Karpas-422 (cell line): ENCODE data around the gene TMED10. TPM values are rescaled to one million over a fixed set of nuclear protein-coding genes. Genes with fewer than 3 reads are reported as not detected.

Experiments used
- DNase-seq: peaks from one replicate; pipeline ENCODE4 v3.0.0-alpha.2; 2015
- H2AFZ ChIP-seq: fragments of 200-600 bp; sonication (generic); 2 replicates; pipeline ENCODE4 v1.6.1; 2014; ENCODE audit warnings: antibody characterized with exemption, low read length, mixed read lengths
- H3K27ac ChIP-seq: fragments of 200-600 bp; sonication (generic); 2 replicates; pipeline ENCODE4 v1.5.1; 2014; ENCODE audit warnings: mild to moderate bottlenecking, low read length, moderate library complexity
- H3K27me3 ChIP-seq: fragments of 200-600 bp; sonication (generic); 2 replicates; pipeline ENCODE4 v1.6.1; 2014; ENCODE audit warnings: low read length, mixed read lengths
- H3K36me3 ChIP-seq: fragments of 200-600 bp; sonication (generic); 2 replicates; pipeline ENCODE4 v1.6.1; 2014; ENCODE audit warnings: low read length, mixed read lengths; ENCODE audit not compliant: insufficient read depth
- H3K4me1 ChIP-seq: fragments of 200-600 bp; sonication (generic); 2 replicates; pipeline ENCODE4 v1.6.1; 2014; ENCODE audit warnings: mild to moderate bottlenecking, low read length, mixed read lengths
- H3K4me2 ChIP-seq: fragments of 200-600 bp; sonication (generic); 2 replicates; pipeline ENCODE4 v1.6.1; 2014; ENCODE audit warnings: low read length, low read depth, mild to moderate bottlenecking; ENCODE audit not compliant: poor library complexity, severe bottlenecking
- H3K4me3 ChIP-seq: fragments of 200-600 bp; sonication (generic); 2 replicates; pipeline ENCODE4 v1.5.1; 2014; ENCODE audit warnings: mild to moderate bottlenecking, antibody characterized with exemption, low read length, mixed read lengths
- H3K79me2 ChIP-seq: fragments of 200-600 bp; sonication (generic); 2 replicates; pipeline ENCODE4 v1.6.1; 2014; ENCODE audit warnings: mild to moderate bottlenecking, low read length, mixed read lengths
- H3K9ac ChIP-seq: fragments of 200-600 bp; sonication (generic); 2 replicates; pipeline ENCODE4 v1.6.0; 2014; ENCODE audit warnings: low read length
- H3K9me2 ChIP-seq: fragments of 200-600 bp; sonication (generic), shearing (Covaris generic); replicated peaks from 2 replicates; pipeline ENCODE4 v1.6.0; 2014; ENCODE audit warnings: mild to moderate bottlenecking, low read length, moderate library complexity; ENCODE audit not compliant: insufficient read depth
- H3K9me3 ChIP-seq: fragments of 300-700, 200-600 bp; sonication (generic); 2 replicates; pipeline ENCODE4 v1.6.1; 2014; ENCODE audit warnings: low read length, mixed read lengths
- H4K20me1 ChIP-seq: fragments of 200-600 bp; sonication (generic); 2 replicates; pipeline ENCODE4 v1.6.1; 2014; ENCODE audit warnings: mild to moderate bottlenecking, antibody characterized with exemption, low read length, low read depth; ENCODE audit not compliant: insufficient read depth
- total RNA-seq: library from RNA; depleted of rRNA; stranded (reverse); fragments of >200 nt; shearing (Covaris generic); gene quantifications from 2 replicates; pipeline ENCODE4 v1.2.3, GENCODE V29; 2014; ENCODE audit warnings: low replicate concordance; rRNA removed

Gene TMED10
- 104 and 349 TPM in 2 replicates for total RNA-seq

- Histone ChIP-seq H3K36me3 (no peaks in the 10 kb centered on the region), H3K9me2 (no peaks in the 10 kb centered on the region), H3K79me2 (peaks cover 47% of the 10 kb centered on the region), H3K4me1 (peaks cover 27% of the 10 kb centered on the region), H3K4me3 (peak within 1 kb of the TSS; percentile 81), H2AFZ (peak within 1 kb of the TSS; percentile 96), H3K27ac (peak within 1 kb of the TSS; percentile 83), H3K9me3 (no peaks in the 10 kb centered on the region), H3K4me2 (peak within 1 kb of the TSS; percentile 72), H4K20me1 (peaks cover 14% of the 10 kb centered on the region; the same call in 1 of the 2 replicates), H3K27me3 (no peaks in the 10 kb centered on the region), H3K9ac (peak within 1 kb of the TSS; percentile 81)
- DNase-seq: peak; percentile 98
Observed at GRCh38 chr14:75176142-75176820, at the start of gene TMED10. TSS of gene TMED10 (minus strand) at chr14:75176612. CDS start at chr14:75176579, 33 bp downstream.

DNA sequence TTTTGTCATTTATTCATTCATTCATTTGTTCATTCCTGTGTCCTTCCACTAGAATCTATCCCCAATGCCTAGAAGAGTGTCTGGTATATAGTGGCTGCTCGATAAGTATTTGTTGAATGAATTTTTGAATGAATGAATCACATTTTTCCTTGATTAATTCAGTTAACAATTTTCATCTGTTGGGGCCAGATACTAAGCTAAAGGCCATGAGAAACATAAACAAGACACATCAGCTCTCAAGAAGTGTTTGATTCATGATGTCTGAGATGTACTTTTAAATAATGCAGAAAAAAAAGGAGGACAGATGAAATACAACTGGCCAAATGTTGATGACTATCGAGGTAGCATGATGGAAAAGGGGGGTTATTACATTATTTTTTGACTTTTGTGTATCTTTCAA is 48.1 kb upstream of the TMED10 start:
- Histone ChIP-seq H3K4me3 (no peak overlapping the region), H3K9me2 (no peaks in the 10 kb centered on the region), H4K20me1 (no peaks in the 10 kb centered on the region), H3K79me2 (no peaks in the 10 kb centered on the region), H3K9me3 (no peaks in the 10 kb centered on the region), H3K36me3 (no peaks in the 10 kb centered on the region), H3K9ac (no peak overlapping the region), H3K27ac (no peak overlapping the region), H3K4me2 (no peak overlapping the region), H3K4me1 (peaks cover 16% of the 10 kb centered on the region), H3K27me3 (no peaks in the 10 kb centered on the region), H2AFZ (no peak overlapping the region)
- no peak for DNase-seq

GRCh38 chr14:75223664-75224154 is 47.3 kb upstream of the TMED10 start:
- H3K79me2 ChIP-seq: no peaks in the 10 kb centered on the region
- no peaks in the 10 kb centered on the region for H3K27me3 ChIP-seq
- peak; percentile 59 for DNase-seq
- no peak overlapping the region for H3K4me3 ChIP-seq
- H3K9ac ChIP-seq: no peak overlapping the region
- no peak overlapping the region for H3K4me2 ChIP-seq
- H2AFZ ChIP-seq: no peak overlapping the region
- H3K36me3 ChIP-seq: no peaks in the 10 kb centered on the region
- H3K9me3 ChIP-seq: no peaks in the 10 kb centered on the region
- no peaks in the 10 kb centered on the region for H4K20me1 ChIP-seq
- H3K9me2 ChIP-seq: no peaks in the 10 kb centered on the region
- no peak overlapping the region for H3K27ac ChIP-seq
- peaks cover 16% of the 10 kb centered on the region for H3K4me1 ChIP-seq

DNA sequence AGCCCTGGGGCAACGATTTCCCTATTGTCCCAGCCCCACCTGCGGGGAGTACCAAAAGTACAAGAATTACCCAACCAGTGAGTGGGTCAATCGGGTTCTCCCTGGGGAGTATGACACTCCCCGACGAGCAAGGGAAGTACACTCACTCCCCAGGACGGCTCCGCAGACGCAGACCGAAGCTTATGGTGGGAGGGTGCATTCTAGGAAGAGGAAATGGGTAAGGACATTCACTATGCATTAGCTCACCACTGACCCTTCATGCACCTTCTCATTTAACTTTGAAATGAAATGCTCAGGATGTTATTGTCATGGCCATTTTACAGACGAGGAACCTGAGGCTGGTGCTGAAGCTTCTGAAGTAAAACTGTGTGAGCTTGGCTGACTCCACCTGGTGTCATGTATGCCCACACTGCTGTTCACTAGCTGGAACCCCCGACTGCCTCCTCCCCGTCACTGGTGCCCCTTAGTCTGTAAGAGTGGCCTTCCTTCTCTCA is 45.8 kb upstream of the TMED10 start:
- Histone ChIP-seq H4K20me1 (no peaks in the 10 kb centered on the region), H3K4me3 (no peak overlapping the region), H2AFZ (0 out of 2 replicates have a peak overlapping the region, but pooled peaks have one; percentile 1), H3K27me3 (no peaks in the 10 kb centered on the region), H3K4me1 (peaks cover 16% of the 10 kb centered on the region), H3K9ac (no peak overlapping the region), H3K9me3 (no peaks in the 10 kb centered on the region), H3K4me2 (peak overlapping the region; percentile 33), H3K36me3 (no peaks in the 10 kb centered on the region), H3K9me2 (no peaks in the 10 kb centered on the region), H3K27ac (no peak overlapping the region), H3K79me2 (no peaks in the 10 kb centered on the region)
- peak; percentile 54 for DNase-seq

- Histone ChIP-seq H3K36me3 (no peaks in the 10 kb centered on the region), H3K9me2 (no peaks in the 10 kb centered on the region), H4K20me1 (no peaks in the 10 kb centered on the region), H3K4me3 (no peak overlapping the region), H3K4me1 (peaks cover 16% of the 10 kb centered on the region), H3K79me2 (no peaks in the 10 kb centered on the region), H3K4me2 (peak overlapping the region; percentile 33), H3K9ac (no peak overlapping the region), H3K27me3 (no peaks in the 10 kb centered on the region), H3K27ac (no peak overlapping the region), H3K9me3 (no peaks in the 10 kb centered on the region), H2AFZ (no peak overlapping the region)
- no peak for DNase-seq
Observed at GRCh38 chr14:75221797-75222196, 45.4 kb upstream of the TMED10 start.

- Histone ChIP-seq H3K36me3 (no peaks in the 10 kb centered on the region), H3K9ac (no peak overlapping the region), H3K4me1 (peaks cover 16% of the 10 kb centered on the region), H3K4me3 (no peak overlapping the region), H3K27ac (no peak overlapping the region), H2AFZ (no peak overlapping the region), H4K20me1 (no peaks in the 10 kb centered on the region), H3K27me3 (no peaks in the 10 kb centered on the region), H3K9me2 (no peaks in the 10 kb centered on the region), H3K79me2 (no peaks in the 10 kb centered on the region), H3K9me3 (no peaks in the 10 kb centered on the region), H3K4me2 (no peak overlapping the region)
- no peak for DNase-seq
Observed at GRCh38 chr14:75220156-75220555, 43.7 kb upstream of the TMED10 start.

GRCh38 chr14:75217508-75218206 is 41.2 kb upstream of the TMED10 start:
- peaks cover 9% of the 10 kb centered on the region for H3K4me1 ChIP-seq
- H3K36me3 ChIP-seq: no peaks in the 10 kb centered on the region
- H3K9me2 ChIP-seq: no peaks in the 10 kb centered on the region
- no peak for DNase-seq
- H3K4me3 ChIP-seq: no peak overlapping the region
- no peak overlapping the region for H3K4me2 ChIP-seq
- H3K27me3 ChIP-seq: no peaks in the 10 kb centered on the region
- no peak overlapping the region for H3K9ac ChIP-seq
- no peaks in the 10 kb centered on the region for H4K20me1 ChIP-seq
- no peak overlapping the region for H3K27ac ChIP-seq
- H3K79me2 ChIP-seq: no peaks in the 10 kb centered on the region
- no peak overlapping the region for H2AFZ ChIP-seq
- H3K9me3 ChIP-seq: no peaks in the 10 kb centered on the region

- H3K27me3 ChIP-seq: no peaks in the 10 kb centered on the region; the same call in 1 of the 2 replicates
- no peak overlapping the region for H2AFZ ChIP-seq
- H4K20me1 ChIP-seq: no peaks in the 10 kb centered on the region
Observed at GRCh38 chr14:75216427-75217006, 40.1 kb upstream of the TMED10 start.

More at GRCh38 chr14:75216427-75217006, 40.1 kb upstream of the TMED10 start:
- Histone ChIP-seq H3K4me3 (no peak overlapping the region), H3K36me3 (no peaks in the 10 kb centered on the region), H3K79me2 (no peaks in the 10 kb centered on the region), H3K4me1 (no peaks in the 10 kb centered on the region), H3K9ac (no peak overlapping the region), H3K27ac (no peak overlapping the region), H3K9me3 (no peaks in the 10 kb centered on the region), H3K4me2 (no peak overlapping the region), H3K9me2 (no peaks in the 10 kb centered on the region)
- DNase-seq: no peak
